NOMO-1 treated with DMSO at 0.1 percent for 48 hours (cell line): ENCODE measurements around the gene DDX25.
"Not testable (repeated sequence)": the region's sequence is repeated elsewhere in the genome, so short reads cannot be mapped to it uniquely, and the experiment has no call there.

ENCODE experiments used
- DNase-seq: peaks from one replicate; lab custom pipeline; 2025; ENCODE audit not compliant: unreplicated experiment; lab: John Stamatoyannopoulos, UW

The DDX25 gene

GRCh38 chr11:125902927-125903710 lies 1.2 kb upstream of the DDX25 start, which contains the start of gene PUS3:
TSS of gene PUS3 (minus strand) at chr11:125903206. CDS start at chr11:125896284, 6,922 bp downstream.
- peak; percentile 82 for DNase-seq

- no peak for DNase-seq
Observed at GRCh38 chr11:125904678-125905077, 370 bp downstream of the DDX25 start.

GRCh38 chr11:125910226-125910849 lies 6.0 kb downstream of the DDX25 start:
- DNase-seq: no peak

GRCh38 chr11:125914601-125915000 lies 10.3 kb downstream of the DDX25 start:
- not testable (repeated sequence) for DNase-seq

- DNase-seq: no peak
Observed at GRCh38 chr11:125916683-125917347, 12.5 kb downstream of the DDX25 start.

GRCh38 chr11:125918140-125918840 lies 14.0 kb downstream of the DDX25 start:
- no peak for DNase-seq

- no peak for DNase-seq
Observed at GRCh38 chr11:125921042-125921441, 16.7 kb downstream of the DDX25 start.

- DNase-seq: no peak
Observed at GRCh38 chr11:125922156-125922555, 17.8 kb downstream of the DDX25 start.

GRCh38 chr11:125923012-125923579 lies 18.8 kb downstream of the DDX25 start:
- DNase-seq: peak; percentile 60

- no peak for DNase-seq
Observed at GRCh38 chr11:125923633-125924032, 19.3 kb downstream of the DDX25 start.

- DNase-seq: no peak
Observed at GRCh38 chr11:125924384-125925007, 20.2 kb downstream of the DDX25 start.

- no peak for DNase-seq
Observed at GRCh38 chr11:125925247-125925740, 21.0 kb downstream of the DDX25 start.

GRCh38 chr11:125925804-125926203 lies 21.5 kb downstream of the DDX25 start:
- no peak for DNase-seq

GRCh38 chr11:125926682-125927081 lies 22.4 kb downstream of the DDX25 start:
- DNase-seq: no peak

GRCh38 chr11:125929445-125930075 lies 25.3 kb downstream of the DDX25 start:
- DNase-seq: no peak

GRCh38 chr11:125930076-125930450 lies 25.8 kb downstream of the DDX25 start:
- no peak for DNase-seq

GRCh38 chr11:125931116-125931515 lies 26.8 kb downstream of the DDX25 start:
- DNase-seq: no peak

- DNase-seq: no peak
Observed at GRCh38 chr11:125931668-125932067, 27.4 kb downstream of the DDX25 start.

GRCh38 chr11:125932301-125932700 lies 28.0 kb downstream of the DDX25 start:
- DNase-seq: no peak
